SJSA1 (cell line): Measurements from ENCODE around the gene SMG1. TPM values are rescaled to one million over a fixed set of nuclear protein-coding genes. Genes with fewer than 3 reads are reported as not detected.
"Not testable (repeated sequence)": the region's sequence is repeated elsewhere in the genome, so short reads cannot be mapped to it uniquely, and the experiment has no call there.

Experiments
- DNase-seq, 2 experiments: peaks; one replicate each; pipeline ENCODE4 v3.0.0-alpha.2; 2015 to 2020; ENCODE audit warnings: low spot score in 2 of 2, low read depth in 1 of 2
- H3K27ac ChIP-seq: fragments of 250-450 bp; sonication (Bioruptor Pico); 2 replicates; pipeline ENCODE4 v1.5.1; 2020; ENCODE audit warnings: mild to moderate bottlenecking, moderate library complexity
- H3K27me3 ChIP-seq: fragments of 250-450 bp; sonication (Bioruptor Pico); replicated peaks from 2 replicates; pipeline ENCODE4 v1.5.1; 2020; ENCODE audit warnings: mild to moderate bottlenecking, moderate library complexity
- H3K36me3 ChIP-seq: fragments of 250-450 bp; sonication (Bioruptor Pico); 2 replicates; pipeline ENCODE4 v1.5.1; 2020; ENCODE audit warnings: mild to moderate bottlenecking
- H3K4me1 ChIP-seq: fragments of 250-450 bp; sonication (Bioruptor Pico); replicated peaks from 2 replicates; pipeline ENCODE4 v1.6.1; 2021; ENCODE audit warnings: mild to moderate bottlenecking
- H3K4me3 ChIP-seq: fragments of 250-450 bp; sonication (Bioruptor Pico); 2 replicates; pipeline ENCODE4 v1.5.1; 2020; ENCODE audit warnings: mild to moderate bottlenecking
- H3K9me3 ChIP-seq: fragments of 250-450 bp; sonication (Bioruptor Pico); replicated peaks from 2 replicates; pipeline ENCODE4 v1.5.1; 2020; ENCODE audit warnings: mild to moderate bottlenecking
- total RNA-seq: library from RNA; depleted of rRNA; stranded (reverse); fragments of >200 nt; shearing (Covaris generic); gene quantifications from 2 replicates; pipeline ENCODE4 v1.2.3, GENCODE V29; 2014

The SMG1 gene
- total RNA-seq, 1 experiment from 2014 or later, result 29.6 TPM

DNA sequence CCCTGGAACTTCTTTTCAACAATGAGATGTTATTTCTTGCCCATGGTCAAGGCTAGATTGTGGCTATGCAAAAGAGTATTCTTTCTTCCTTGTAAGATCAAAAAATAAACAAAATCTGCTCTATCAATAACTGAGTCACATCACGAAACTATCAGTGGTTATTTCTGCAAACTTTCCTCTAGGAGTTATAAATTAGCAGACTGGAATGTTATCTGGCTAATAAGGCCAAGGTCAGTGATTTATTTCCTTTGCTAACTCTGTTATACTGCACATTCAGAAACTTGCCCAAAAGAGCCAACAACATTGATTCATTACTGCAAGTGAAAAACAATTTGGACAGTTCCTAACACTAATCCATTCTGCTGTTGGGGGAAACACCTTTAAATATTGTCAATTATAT lies 129.8 kb downstream of the SMG1 start:
- Histone ChIP-seq H3K27me3 (no peaks in the 10 kb centered on the region), H3K36me3 (peaks cover 98% of the 10 kb centered on the region), H3K4me3 (no peak overlapping the region), H3K27ac (no peak overlapping the region), H3K9me3 (no peaks in the 10 kb centered on the region), H3K4me1 (peaks cover 46% of the 10 kb centered on the region)
- no peak for DNase-seq

GRCh38 chr16:18792836-18793433 lies 133.3 kb downstream of the SMG1 start:
- no peaks in the 10 kb centered on the region for H3K9me3 ChIP-seq
- H3K36me3 ChIP-seq, result peaks cover 96% of the 10 kb centered on the region
- H3K4me1 ChIP-seq, result peaks cover 33% of the 10 kb centered on the region
- peak; percentile 50 to 59 for DNase-seq
- H3K27me3 ChIP-seq, result no peaks in the 10 kb centered on the region
- H3K27ac ChIP-seq, result peak overlapping the region; percentile 4; the same call in 1 of the 2 replicates
- no peak overlapping the region for H3K4me3 ChIP-seq

DNA sequence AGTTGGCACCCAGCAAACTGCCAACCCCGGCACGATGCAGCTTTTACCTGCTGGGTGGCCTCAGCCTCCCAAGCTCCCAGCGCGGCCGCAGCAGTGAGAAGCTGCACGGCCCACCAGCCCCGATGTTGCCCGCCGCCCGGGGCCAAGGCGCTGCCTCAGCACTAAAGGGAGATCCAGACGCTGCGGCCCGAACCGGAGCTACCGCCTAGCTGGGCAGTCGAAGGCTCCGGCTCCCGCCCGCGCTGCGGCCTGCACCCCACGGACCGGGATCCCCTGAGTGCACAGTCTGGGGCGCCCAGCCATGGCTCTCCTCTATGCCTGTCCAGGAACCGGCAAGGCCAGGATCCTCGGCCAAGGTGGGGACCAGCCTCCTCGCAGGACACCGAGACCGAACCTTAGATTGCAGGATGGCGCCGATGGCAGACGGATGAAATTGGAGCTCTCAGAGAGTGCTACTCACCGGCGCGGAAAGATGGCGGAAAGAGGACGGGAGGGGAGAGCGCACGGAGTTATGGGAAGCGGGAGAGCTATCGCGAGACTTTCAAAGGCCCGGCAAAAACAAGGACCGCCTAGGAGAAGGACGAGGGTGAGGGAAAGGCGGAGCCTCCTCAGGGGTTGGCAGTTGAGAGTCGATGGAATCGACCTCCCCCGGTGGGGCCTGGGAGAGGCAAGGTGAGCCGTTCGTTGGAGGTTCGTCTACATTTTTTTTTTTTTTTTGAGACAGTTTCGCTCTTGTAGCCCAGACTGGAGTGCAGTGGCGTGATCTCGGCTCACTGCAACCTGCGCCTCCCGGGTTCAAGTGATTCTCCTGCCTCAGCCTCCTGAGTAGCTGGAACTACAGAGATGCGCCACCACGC lies 136.1 kb downstream of the SMG1 start, which contains the start of gene RPS15A:
Gene RPS15A (minus strand): TSS at position 485 of the 857 bp plus-strand sequence. CDS start 1,221 bp downstream, outside the sequence.
- no peaks in the 10 kb centered on the region for H3K27me3 ChIP-seq
- peaks cover 36% of the 10 kb centered on the region for H3K4me1 ChIP-seq
- peaks cover 96% of the 10 kb centered on the region for H3K36me3 ChIP-seq
- H3K27ac ChIP-seq, result peak within 1 kb of the TSS; percentile 62
- peak; percentile 92 to 96 for DNase-seq
- peak within 1 kb of the TSS; percentile 87 for H3K4me3 ChIP-seq
- no peaks in the 10 kb centered on the region for H3K9me3 ChIP-seq

DNA sequence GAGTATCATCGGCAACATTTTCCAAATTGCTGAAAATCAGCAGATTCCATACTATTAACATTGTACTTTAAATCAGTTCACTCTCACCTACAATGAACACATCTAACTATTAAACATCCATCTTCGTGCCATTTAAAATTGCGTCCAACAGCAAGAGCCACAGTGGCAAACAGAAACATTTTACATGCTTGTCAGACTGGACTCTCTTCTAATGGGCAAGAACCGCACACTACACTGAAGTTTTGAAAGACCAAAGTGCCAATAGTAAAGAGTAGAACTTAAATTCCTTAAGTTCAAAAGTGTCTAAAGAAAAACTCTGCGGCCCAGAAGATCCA lies 136.7 kb downstream of the SMG1 start:
- H3K36me3 ChIP-seq, result peaks cover 96% of the 10 kb centered on the region
- peak overlapping the region; percentile 62 for H3K27ac ChIP-seq
- peak overlapping the region; percentile 87 for H3K4me3 ChIP-seq
- H3K9me3 ChIP-seq, result no peaks in the 10 kb centered on the region
- no peaks in the 10 kb centered on the region for H3K27me3 ChIP-seq
- peaks cover 36% of the 10 kb centered on the region for H3K4me1 ChIP-seq
- no peak for DNase-seq

- Histone ChIP-seq H3K4me3 (peak overlapping the region; percentile 87), H3K36me3 (peaks cover 96% of the 10 kb centered on the region), H3K9me3 (no peaks in the 10 kb centered on the region), H3K27me3 (no peaks in the 10 kb centered on the region), H3K4me1 (peaks cover 32% of the 10 kb centered on the region), H3K27ac (peak overlapping the region; percentile 62)
- no peak for DNase-seq
These were observed 137.2 kb downstream of the SMG1 start for GRCh38 chr16:18788828-18789514.

GRCh38 chr16:18784917-18785623 lies 141.1 kb downstream of the SMG1 start:
- no peaks in the 10 kb centered on the region for H3K27me3 ChIP-seq
- H3K27ac ChIP-seq, result no peak overlapping the region
- H3K36me3 ChIP-seq, result peaks cover 79% of the 10 kb centered on the region
- H3K9me3 ChIP-seq, result no peaks in the 10 kb centered on the region
- no peak overlapping the region for H3K4me3 ChIP-seq
- peaks cover 19% of the 10 kb centered on the region for H3K4me1 ChIP-seq
- DNase-seq, result no peak

GRCh38 chr16:18783430-18784341 lies 142.5 kb downstream of the SMG1 start:
- peaks cover 15% of the 10 kb centered on the region for H3K4me1 ChIP-seq
- no peak overlapping the region for H3K27ac ChIP-seq
- peaks cover 65% of the 10 kb centered on the region for H3K36me3 ChIP-seq
- no peak for DNase-seq
- no peak overlapping the region for H3K4me3 ChIP-seq
- no peaks in the 10 kb centered on the region for H3K9me3 ChIP-seq
- H3K27me3 ChIP-seq, result no peaks in the 10 kb centered on the region

DNA sequence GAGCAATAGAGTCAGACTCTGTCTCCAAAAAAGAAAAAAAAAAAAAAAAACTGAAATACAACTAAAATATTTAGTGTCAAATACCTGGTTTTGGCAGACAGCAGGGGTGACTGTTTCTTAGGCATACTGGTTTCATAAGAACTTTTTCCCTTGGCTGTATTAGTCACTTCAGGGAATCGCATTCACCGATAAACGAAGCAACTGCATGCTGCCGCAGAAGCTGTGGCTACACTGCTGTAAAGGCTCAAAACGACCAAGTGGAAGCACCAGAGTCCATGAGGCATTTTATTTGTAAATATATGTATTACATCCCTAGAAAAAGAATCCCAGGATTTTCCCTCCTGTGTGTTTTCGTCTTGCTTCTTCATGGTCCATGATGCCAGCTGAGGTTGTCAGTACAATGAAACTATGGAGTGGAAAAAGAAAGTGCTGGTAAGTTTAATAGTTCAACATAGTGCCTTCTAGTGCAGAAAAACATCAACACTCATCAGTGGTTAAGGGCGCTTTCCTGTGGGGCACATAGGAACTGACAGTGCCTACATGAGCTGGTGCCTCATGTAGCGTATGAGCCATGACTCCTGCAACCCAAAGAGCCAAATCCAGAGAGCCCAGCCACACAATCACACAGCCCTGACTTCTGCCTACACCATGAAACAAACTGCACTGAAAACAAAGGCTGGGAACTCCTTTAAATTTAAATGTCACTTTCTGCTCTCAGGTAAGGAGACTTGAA lies 143.3 kb downstream of the SMG1 start:
- Histone ChIP-seq H3K4me3 (no peak overlapping the region), H3K27me3 (no peaks in the 10 kb centered on the region), H3K9me3 (no peaks in the 10 kb centered on the region), H3K36me3 (peaks cover 57% of the 10 kb centered on the region), H3K27ac (no peak overlapping the region), H3K4me1 (peaks cover 8% of the 10 kb centered on the region; the same call in 1 of the 2 replicates)
- DNase-seq, result no peak

GRCh38 chr16:18781232-18781631 lies 145.0 kb downstream of the SMG1 start:
- not testable (repeated sequence) for H3K27me3 ChIP-seq, H3K4me3 ChIP-seq, DNase-seq, H3K9me3 ChIP-seq, H3K27ac ChIP-seq, H3K4me1 ChIP-seq
- H3K36me3 ChIP-seq, result peaks cover 41% of the 10 kb centered on the region

DNA sequence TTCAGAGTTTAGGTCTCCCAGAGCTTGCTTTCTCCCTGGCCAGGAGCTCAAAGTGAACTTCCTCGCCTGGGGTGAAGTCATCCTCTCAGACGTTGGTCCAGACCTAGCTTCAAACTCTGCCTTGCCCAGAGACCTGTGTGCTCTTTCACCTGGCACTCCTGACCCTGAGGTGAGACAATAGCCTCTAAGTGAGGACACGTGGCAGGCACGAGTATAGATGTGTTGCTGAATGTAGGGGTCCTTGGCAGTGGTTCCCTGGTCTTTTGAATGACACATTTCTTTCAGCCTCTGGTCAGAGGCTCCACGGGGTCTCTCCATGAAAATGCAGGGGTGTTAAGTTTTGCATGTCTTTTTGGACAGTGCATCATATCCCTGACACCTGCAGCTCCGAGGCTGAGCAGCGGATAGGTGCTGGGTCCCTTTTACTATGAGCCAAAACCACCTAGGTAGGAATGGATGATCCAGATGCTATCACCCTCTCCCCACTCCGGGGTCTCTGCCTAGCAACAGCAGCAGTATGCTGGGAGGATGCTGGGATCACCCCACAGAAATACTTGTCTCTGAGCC lies 145.7 kb downstream of the SMG1 start:
- peaks cover 34% of the 10 kb centered on the region for H3K36me3 ChIP-seq
- not testable (repeated sequence) for H3K27me3 ChIP-seq, H3K27ac ChIP-seq, DNase-seq, H3K9me3 ChIP-seq, H3K4me1 ChIP-seq, H3K4me3 ChIP-seq

- not testable (repeated sequence) for H3K27me3 ChIP-seq, H3K4me1 ChIP-seq, H3K4me3 ChIP-seq, H3K27ac ChIP-seq, H3K9me3 ChIP-seq, DNase-seq, H3K36me3 ChIP-seq
These were observed 148.5 kb downstream of the SMG1 start for GRCh38 chr16:18777664-18778063.

GRCh38 chr16:18776334-18776733 lies 149.9 kb downstream of the SMG1 start:
- not testable (repeated sequence) for H3K4me3 ChIP-seq, H3K9me3 ChIP-seq, DNase-seq, H3K27ac ChIP-seq, H3K27me3 ChIP-seq, H3K4me1 ChIP-seq, H3K36me3 ChIP-seq
